ENCODE data around the gene OR10AD1. TPM values are rescaled to one million over a fixed set of nuclear protein-coding genes. Genes with fewer than 3 reads are reported as not detected.

OR10AD1 gene
- total RNA-seq, 4 donors from 2014 or later: not detected

- H3K4me3 ChIP-seq: peak overlapping the region; percentile 58 to 62 (median 60)
- ATAC-seq (no peak), DNase-seq (no peak)
- no peaks in the 10 kb centered on the region for H3K9me3 ChIP-seq
- no peaks in the 10 kb centered on the region for H3K36me3 ChIP-seq
- in situ Hi-C loops (cut with MboI; ENCODE audit: low sequenced_read_pairs in 4 of 4) (loop anchor here in 3 of 4 donors (25.0 kb wide), 1 partner anchor 222 kb away; the partner anchor contains the start of gene TMEM106C (in 3 of the 3)), intact Hi-C loops (cut with DNase I; ENCODE audit: low total_unique reads) (loop anchor here (5.0 kb wide), 1 partner anchor 217 kb away; no protein-coding TSS in a partner anchor)
- H3K27ac ChIP-seq: peak overlapping the region in 3 of 4 donors; percentile 24 to 56 (median 52)
- TF ChIP-seq CTCF (IDR thresholded peaks at IDR 0.05 in 4 of 5, conservative IDR thresholded peaks at IDR 0.05 in 1 of 5) (no peak), POLR2A (IDR thresholded peaks at IDR 0.05) (no peak)
- H3K4me1 ChIP-seq: peaks cover 13 to 18% of the 10 kb centered on the region in 2 donors
- peaks cover 44 to 59% (median 57%) of the 10 kb centered on the region in 3 donors for H3K27me3 ChIP-seq
Observed at GRCh38 chr12:48183876-48184548, 19.1 kb downstream of the OR10AD1 start.

DNA sequence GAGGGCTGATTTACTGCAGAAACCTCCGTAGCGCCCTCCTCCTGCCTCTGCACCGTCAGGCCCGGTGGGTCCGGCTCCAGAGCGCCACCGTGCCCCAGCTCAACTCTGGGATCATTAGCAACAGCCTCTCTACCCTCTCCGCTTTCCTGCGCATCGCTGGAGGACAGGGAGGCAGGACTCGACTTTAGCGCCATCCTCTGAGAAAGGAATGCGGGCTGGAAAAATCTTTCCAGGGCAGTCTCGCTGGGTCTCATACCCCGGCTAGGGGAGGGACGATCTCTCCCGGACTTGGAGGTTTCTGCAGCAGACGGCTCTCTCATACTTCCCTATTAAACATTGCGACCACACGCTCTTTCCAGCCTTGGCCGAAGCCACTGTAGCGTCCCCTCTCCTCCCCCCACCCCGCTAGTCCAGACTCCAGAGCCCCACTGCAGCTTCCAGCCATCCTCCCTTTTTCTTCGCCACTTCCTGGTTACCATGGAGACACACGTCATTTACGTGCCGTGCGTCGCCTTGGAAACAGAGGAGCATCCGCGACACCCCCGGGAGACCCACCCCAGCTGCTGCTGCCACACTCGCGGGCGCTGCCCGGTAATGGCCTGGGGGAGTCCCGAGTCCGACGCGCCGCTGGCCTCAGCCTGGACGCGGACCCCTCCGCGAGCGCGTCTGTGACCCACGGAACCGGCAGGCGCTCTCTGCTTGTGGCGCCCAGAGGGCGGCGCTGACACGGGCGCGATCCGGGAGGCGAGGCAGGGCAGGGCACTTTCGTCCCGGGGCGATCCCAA is 19.8 kb downstream of the OR10AD1 start, which contains the start of gene CCDC184:
Gene CCDC184, plus strand, starts transcription at position 554 of the 785 bp plus-strand sequence. CDS start 479 bp downstream, outside the sequence.
- in situ Hi-C loops (cut with MboI; ENCODE audit: low sequenced_read_pairs in 4 of 4) (loop anchor here in 3 of 4 donors (25.0 kb wide), 1 partner anchor 221 kb away; the partner anchor contains the start of gene TMEM106C (in 3 of the 3)), intact Hi-C loops (cut with DNase I; ENCODE audit: low total_unique reads) (loop anchor here (5.0 kb wide), 1 partner anchor 216 kb away; no protein-coding TSS in a partner anchor)
- Histone ChIP-seq H3K9me3 (no peaks in the 10 kb centered on the region), H3K4me3 (peak within 1 kb of the TSS; percentile 58 to 62 (median 60)), H3K27me3 (peaks cover 44 to 64% (median 57%) of the 10 kb centered on the region in 3 donors), H3K27ac (peak within 1 kb of the TSS; percentile 17 to 56 (median 38)), H3K4me1 (peaks cover 13 to 18% of the 10 kb centered on the region in 2 donors), H3K36me3 (no peaks in the 10 kb centered on the region)
- ATAC-seq: peak; percentile 40 to 55
- DNase-seq: peak in 1 of 2 donors; percentile 26
- TF ChIP-seq CTCF (IDR thresholded peaks at IDR 0.05 in 4 of 5, conservative IDR thresholded peaks at IDR 0.05 in 1 of 5): no peak
- peak in 1 of 2 donors; percentile 20 for TF ChIP-seq POLR2A (IDR thresholded peaks at IDR 0.05)

DNA sequence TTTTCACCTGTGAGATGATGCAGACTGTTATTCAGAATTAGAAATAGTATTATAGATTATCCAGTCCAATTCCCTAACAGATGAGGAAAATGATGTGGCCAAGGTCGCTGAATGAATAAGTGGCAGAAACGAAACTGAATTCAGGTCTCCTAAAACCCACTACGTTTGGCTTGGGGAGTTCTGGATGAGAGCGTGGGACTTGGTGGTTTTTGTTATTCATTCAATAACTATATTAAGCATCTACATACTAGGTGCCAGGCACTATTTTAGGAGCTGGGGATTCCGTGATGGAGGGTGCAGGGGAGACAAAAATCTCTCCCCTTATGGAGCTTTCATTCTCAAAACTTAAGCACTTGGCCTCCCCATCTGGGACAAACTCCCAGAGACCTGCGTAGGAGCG is 20.5 kb downstream of the OR10AD1 start:
- peak overlapping the region; percentile 17 to 56 (median 38) for H3K27ac ChIP-seq
- intact Hi-C loops (cut with DNase I; ENCODE audit: low total_unique reads): loop anchor here (5.0 kb wide), 1 partner anchor 215 kb away; no protein-coding TSS in a partner anchor

More for the DNA sequence above, 20.5 kb downstream of the OR10AD1 start:
- no peaks in the 10 kb centered on the region for H3K36me3 ChIP-seq
- in situ Hi-C loops (cut with MboI; ENCODE audit: low sequenced_read_pairs in 4 of 4): loop anchor here in 3 of 4 donors (25.0 kb wide), 1 partner anchor 220 kb away; the partner anchor contains the start of gene TMEM106C (in 3 of the 3)
- H3K4me1 ChIP-seq: peaks cover 13 to 18% of the 10 kb centered on the region in 2 donors
- TF ChIP-seq CTCF (IDR thresholded peaks at IDR 0.05 in 4 of 5, conservative IDR thresholded peaks at IDR 0.05 in 1 of 5) (no peak), POLR2A (IDR thresholded peaks at IDR 0.05) (no peak)
- peak overlapping the region; percentile 58 to 62 (median 60) for H3K4me3 ChIP-seq
- no peak for DNase-seq
- H3K9me3 ChIP-seq: no peaks in the 10 kb centered on the region
- H3K27me3 ChIP-seq: peaks cover 44 to 65% (median 57%) of the 10 kb centered on the region in 3 donors
- ATAC-seq: no peak
